H1 (cell line): ENCODE measurements around the gene C19orf67. TPM values are rescaled to one million over a fixed set of nuclear protein-coding genes. Genes with fewer than 3 reads are reported as not detected.

Source experiments
- CTCF ChIA-PET: fragments of 300-600 bp; sonication (Branson Sonifier 250); formaldehyde crosslinking; loops from one replicate; lab custom pipeline; 2021; ENCODE audit not compliant: partially characterized antibody; lab: Charles Lee
- POLR2A ChIA-PET: fragments of 300-600 bp; sonication (Branson Sonifier 250); formaldehyde crosslinking; loops from one replicate; lab custom pipeline; 2021; ENCODE audit warnings: inconsistent platforms; ENCODE audit not compliant: partially characterized antibody; lab: Charles Lee
- DNase-seq, 2 experiments: peaks; one replicate each; pipeline versions ENCODE4 v3.0.0 to v3.0.0-alpha.2; 2010 to 2022; ENCODE audit warnings: low spot score in 2 of 2, low read depth in 1 of 2, mixed read lengths in 1 of 2
- FAIRE-seq: peaks from 2 replicates; lab custom pipeline; 2011; peaks lifted over from hg19 to GRCh38; lab: Jason Lieb, UNC
- H2AFZ ChIP-seq: 2 replicates; pipeline ENCODE4 v1.8.1; 2012; ENCODE audit warnings: low read length, inconsistent platforms
- H2AK5ac ChIP-seq: 2 replicates; pipeline ENCODE4 v1.6.1; 2013; ENCODE audit warnings: low read depth, low read length
- H2BK120ac ChIP-seq: replicated peaks from 2 replicates; pipeline ENCODE3; 2013; ENCODE audit warnings: low read depth, low read length, inconsistent platforms
- H2BK12ac ChIP-seq: 2 replicates; pipeline ENCODE4 v1.6.1; 2013; ENCODE audit warnings: low read depth, low read length
- H2BK15ac ChIP-seq: 2 replicates; pipeline ENCODE4 v1.6.1; 2013; ENCODE audit warnings: low read length
- H2BK20ac ChIP-seq: 2 replicates; pipeline ENCODE4 v1.6.1; 2013; ENCODE audit warnings: low read length
- H2BK5ac ChIP-seq: 2 replicates; pipeline ENCODE4 v1.6.1; 2013; ENCODE audit warnings: low read depth, low read length
- H3K14ac ChIP-seq: 2 replicates; pipeline ENCODE4 v1.6.1; 2013; ENCODE audit warnings: inconsistent platforms; ENCODE audit not compliant: insufficient read length
- H3K18ac ChIP-seq: 2 replicates; pipeline ENCODE4 v1.6.1; 2013; ENCODE audit warnings: low read length; ENCODE audit errors: extremely low read depth
- H3K23ac ChIP-seq: 2 replicates; pipeline ENCODE4 v1.6.1; 2013; ENCODE audit warnings: inconsistent platforms; ENCODE audit not compliant: insufficient read length
- H3K23me2 ChIP-seq: 2 replicates; pipeline ENCODE4 v1.6.1; 2013; ENCODE audit warnings: low read depth, low read length
- H3K27ac ChIP-seq: 2 replicates; pipeline ENCODE4 v1.6.1; 2011; ENCODE audit warnings: low read depth, low read length, inconsistent platforms
- H3K27me3 ChIP-seq, 4 experiments: replicated peaks in 1 of 4; 1 replicate in 1 of 4; 2 replicates in 3 of 4; pipeline versions ENCODE4 v1.6.1 to v1.8.1; 2011 to 2013; ENCODE audit warnings: low read length in 3 of 4, mild to moderate bottlenecking in 3 of 4, inconsistent platforms in 2 of 4, mixed read lengths in 2 of 4, moderate library complexity in 1 of 4; ENCODE audit not compliant: control insufficient read depth in 3 of 4, insufficient read depth in 3 of 4; ENCODE audit errors: extremely low read depth in 1 of 4
- H3K36me3 ChIP-seq, 4 experiments: 2 replicates each; pipeline versions ENCODE4 v1.6.1 to v1.8.1; 2011 to 2013; ENCODE audit warnings: mild to moderate bottlenecking in 4 of 4, low read length in 3 of 4, moderate library complexity in 2 of 4, control low read depth in 1 of 4, inconsistent platforms in 1 of 4; ENCODE audit not compliant: insufficient read depth in 4 of 4, control insufficient read depth in 2 of 4
- H3K4ac ChIP-seq: replicated peaks from 2 replicates; pipeline ENCODE3; 2013; ENCODE audit warnings: low read length, low read depth, mixed read lengths, inconsistent platforms; ENCODE audit not compliant: insufficient read length
- H3K4me1 ChIP-seq, 4 experiments: replicated peaks in 1 of 4; 1 replicate in 1 of 4; 2 replicates in 3 of 4; pipeline versions ENCODE4 v1.6.1 to v1.8.1; 2011 to 2013; ENCODE audit warnings: low read length in 3 of 4, inconsistent platforms in 2 of 4, mixed read lengths in 1 of 4; ENCODE audit not compliant: insufficient read depth in 4 of 4, control insufficient read depth in 3 of 4
- H3K4me2 ChIP-seq, 2 experiments: 2 replicates each; pipeline versions ENCODE4 v1.6.1 to v1.8.1; 2011 to 2013; ENCODE audit warnings: low read depth in 2 of 2, low read length in 2 of 2, control low read depth in 1 of 2, inconsistent platforms in 1 of 2, mild to moderate bottlenecking in 1 of 2; ENCODE audit not compliant: insufficient read depth in 1 of 2
- H3K4me3 ChIP-seq, 4 experiments: fragments of 200-600, 300-600 bp in 1 of 4; sonication (generic), shearing (Covaris generic), sonication (Bioruptor Twin) in 1 of 4; 2 replicates each; pipeline versions ENCODE4 v1.5.1 to v1.8.1; 2011 to 2016; ENCODE audit warnings: low read length in 4 of 4, low read depth in 3 of 4, control low read depth in 2 of 4, inconsistent platforms in 2 of 4, mild to moderate bottlenecking in 2 of 4, mixed read lengths in 1 of 4, moderate library complexity in 1 of 4; ENCODE audit not compliant: insufficient read depth in 2 of 4; ENCODE audit errors: extremely low read depth in 1 of 4
- H3K56ac ChIP-seq: replicated peaks from 2 replicates; pipeline ENCODE3; 2013; ENCODE audit warnings: low read depth, mild to moderate bottlenecking, mixed read lengths, low read length, inconsistent platforms; ENCODE audit not compliant: insufficient read length
- H3K79me1 ChIP-seq: 2 replicates; pipeline ENCODE4 v1.6.1; 2013; ENCODE audit warnings: low read depth, low read length, control low read depth
- H3K79me2 ChIP-seq, 2 experiments: 2 replicates each; pipeline versions ENCODE4 v1.6.1 to v1.8.1; 2012 to 2013; ENCODE audit warnings: low read length in 2 of 2, mild to moderate bottlenecking in 2 of 2, inconsistent platforms in 1 of 2; ENCODE audit not compliant: insufficient read depth in 2 of 2, control insufficient read depth in 1 of 2
- H3K9ac ChIP-seq, 4 experiments: replicated peaks in 1 of 4; 1 replicate in 1 of 4; 2 replicates in 3 of 4; pipeline versions ENCODE4 v1.6.1 to v1.8.1; 2011 to 2013; ENCODE audit warnings: low read depth in 3 of 4, low read length in 3 of 4, control low read depth in 2 of 4, mild to moderate bottlenecking in 2 of 4, moderate library complexity in 2 of 4, inconsistent platforms in 1 of 4; ENCODE audit errors: extremely low read depth in 1 of 4
- H3K9me3 ChIP-seq, 2 experiments: 2 replicates each; pipeline versions ENCODE4 v1.6.1 to v1.8.1; 2012 to 2013; ENCODE audit warnings: mild to moderate bottlenecking in 2 of 2, moderate library complexity in 2 of 2, control low read depth in 1 of 2, inconsistent platforms in 1 of 2, low read depth in 1 of 2, low read length in 1 of 2, mixed read lengths in 1 of 2; ENCODE audit not compliant: insufficient read depth in 2 of 2
- H4K20me1 ChIP-seq, 2 experiments: replicated peaks in 1 of 2; 2 replicates each; pipeline versions ENCODE3 to v1.8.1; 2011 to 2013; ENCODE audit warnings: inconsistent platforms in 2 of 2, low read length in 2 of 2, mild to moderate bottlenecking in 1 of 2; ENCODE audit not compliant: insufficient read depth in 2 of 2, control insufficient read depth in 1 of 2
- H4K5ac ChIP-seq: 2 replicates; pipeline ENCODE4 v1.6.1; 2013; ENCODE audit warnings: low read length, low read depth, mixed read lengths, inconsistent platforms; ENCODE audit not compliant: insufficient read length
- H4K8ac ChIP-seq: 2 replicates; pipeline ENCODE4 v1.8.0; 2013; ENCODE audit warnings: mild to moderate bottlenecking, moderate library complexity, low read length, inconsistent platforms; ENCODE audit not compliant: insufficient read depth; ENCODE audit errors: extremely low read depth
- H4K91ac ChIP-seq: replicated peaks from 2 replicates; pipeline ENCODE3; 2013; ENCODE audit warnings: low read length, mixed read lengths, inconsistent platforms; ENCODE audit not compliant: insufficient read length
- BCL11A ChIP-seq, 2 experiments: IDR thresholded peaks; one replicate each; pipeline ENCODE4 v1.6.1; 2011; ENCODE audit warnings: low read depth in 2 of 2, low read length in 2 of 2, mild to moderate bottlenecking in 2 of 2
- CBX8 ChIP-seq: fragments of 300-800, 300-1000 bp; sonication (generic); IDR thresholded peaks from 2 replicates; pipeline ENCODE4 v1.7.1; 2016; ENCODE audit warnings: low read depth, low read length, borderline replicate concordance
- CTBP2 ChIP-seq: IDR thresholded peaks from 2 replicates; pipeline ENCODE4 v1.7.0; 2011; ENCODE audit warnings: borderline replicate concordance, mild to moderate bottlenecking, moderate library complexity, mixed read lengths, low read length; ENCODE audit not compliant: insufficient read depth, insufficient read length
- NANOG ChIP-seq: IDR thresholded peaks from 2 replicates; pipeline ENCODE4 v1.6.1; 2011; ENCODE audit warnings: low read length, low read depth, mild to moderate bottlenecking, inconsistent platforms; ENCODE audit not compliant: insufficient read depth, poor library complexity, severe bottlenecking
- NRF1 ChIP-seq: IDR thresholded peaks from 2 replicates; pipeline ENCODE4 v1.6.1; 2011; ENCODE audit warnings: mild to moderate bottlenecking, low read depth, low read length, improper control_type of control experiment
- RFX5 ChIP-seq: IDR thresholded peaks from 2 replicates; pipeline ENCODE4 v1.6.1; 2011; ENCODE audit warnings: low read depth, low read length, improper control_type of control experiment, borderline replicate concordance
- SAP30 ChIP-seq: fragments of 300-600 bp; sonication (generic); IDR thresholded peaks from 2 replicates; pipeline ENCODE4 v1.7.1; 2012; ENCODE audit warnings: low read length, moderate library complexity, mild to moderate bottlenecking, inconsistent platforms; ENCODE audit not compliant: insufficient read depth, insufficient replicate concordance
- SP1 ChIP-seq: IDR thresholded peaks from 2 replicates; pipeline ENCODE4 v1.6.1; 2011; ENCODE audit warnings: low read depth, low read length
- TCF12 ChIP-seq: IDR thresholded peaks from 2 replicates; pipeline ENCODE4 v1.6.1; 2011; ENCODE audit warnings: low read depth, mild to moderate bottlenecking, low read length
- WGBS, 2 experiments: shearing (Covaris generic) in 1 of 2; methylation state at CpG; one replicate each; pipeline versions ENCODE4 v1.1.6 to v1.1.7; 2013 to 2015; ENCODE audit warnings: low lambda C conversion rate in 2 of 2, mixed read lengths in 2 of 2, inconsistent platforms in 1 of 2, low coverage in 1 of 2, missing lambda C conversion rate in 1 of 2; ENCODE audit not compliant: insufficient replicate concordance in 2 of 2, insufficient coverage in 1 of 2, insufficient read length in 1 of 2; ENCODE audit errors: extremely low coverage in 1 of 2, missing lambda C conversion rate in 1 of 2; 5-methylcytosine and 5-hydroxymethylcytosine counted together
- polyA plus RNA-seq, 7 experiments: library from polyadenylated mRNA; depleted of rRNA in 3 of 7; stranded (reverse) in 5 of 7; unstranded in 2 of 7; fragments of >200 nt in 5 of 7; fragments of 200-250 nt in 2 of 7; gene quantifications; 1 replicate in 5 of 7; 2 replicates in 1 of 7; 4 replicates in 1 of 7; pipeline versions ENCODE4 v1.2.1 to v1.2.3, GENCODE V29; 2011 to 2013; ENCODE audit warnings: missing spikeins in 2 of 7, mixed read lengths in 2 of 7
- total RNA-seq: library from RNA; stranded (reverse); fragmentation: NEBNext Ultra II Directional; extraction: Animal tissue kit (Norgen Biotek cat#: 25700); gene quantifications from 2 replicates; pipeline ENCODE4 v1.2.1, GENCODE V29; 2021

Gene C19orf67
- total and polyA plus RNA-seq, 2 of the 8 experiments (the other 6 are each of a cell fraction or from before 2014, with no cell fraction given): 0.12 TPM; not detected in 1

DNA sequence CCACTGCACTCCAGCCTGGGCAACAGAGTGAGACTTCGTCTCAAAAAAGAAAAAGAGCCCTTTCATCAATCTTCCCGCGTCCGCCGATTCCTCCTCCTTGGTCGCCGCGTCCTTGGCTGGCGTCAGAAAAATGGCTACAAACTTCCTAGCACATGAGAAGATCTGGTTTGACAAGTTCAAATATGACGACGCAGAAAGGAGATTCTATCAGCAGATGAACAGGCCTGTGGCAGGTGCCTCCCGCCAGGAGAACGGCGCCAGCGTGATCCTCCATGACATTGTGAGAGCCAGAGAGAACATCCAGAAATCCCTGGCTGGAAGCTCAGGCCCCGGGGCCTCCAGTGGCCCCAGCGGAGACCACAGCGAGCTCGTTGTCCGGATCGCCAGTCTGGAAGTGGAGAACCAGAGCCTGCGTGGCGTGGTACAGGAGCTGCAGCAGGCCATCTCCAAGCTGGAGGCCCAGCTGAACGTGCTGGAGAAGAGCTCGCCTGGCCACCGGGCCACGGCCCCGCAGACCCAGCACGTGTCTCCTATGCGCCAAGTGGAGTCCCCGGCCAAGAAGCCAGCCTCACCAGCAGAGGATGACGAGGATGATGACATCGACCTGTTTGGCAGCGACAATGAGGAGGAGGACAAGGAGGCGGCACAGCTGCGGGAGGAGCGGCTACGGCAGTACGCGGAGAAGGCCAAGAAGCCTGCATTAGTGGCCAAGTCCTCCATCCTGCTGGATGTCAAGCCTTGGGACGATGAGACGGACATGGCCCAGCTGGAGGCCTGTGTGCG is 15.1 kb downstream of the C19orf67 start:
- peaks cover 0 to 15% (median 9%) of the 10 kb centered on the region in 4 experiments; a peak in 5 of 7 replicates for H3K4me1 ChIP-seq
- no peak overlapping the region for H2AFZ ChIP-seq
- H2BK5ac ChIP-seq: no peak overlapping the region
- ChIA-PET POLR2A (interaction anchor here (0.5 to 1.4 kb wide), 4 partner anchors 10 to 293 kb away, joined by 3 to 6 read pairs (median 4); no protein-coding TSS in a partner anchor), CTCF (interaction anchor here (1.0 to 7.0 kb wide), 13 partner anchors 9 to 267 kb away, joined by 3 to 103 read pairs (median 8); partner anchors contain the start of genes C19orf67, NANOS3 and PALM3)
- no peaks in the 10 kb centered on the region for H3K79me1 ChIP-seq
- no peak overlapping the region for H3K4me2 ChIP-seq
- TF ChIP-seq CTBP2 (no peak), CBX8 (no peak), NANOG (no peak), RFX5 (no peak), SP1 (no peak), NRF1 (no peak), TCF12 (no peak), SAP30 (no peak), BCL11A (IDR thresholded peaks at IDR 0.05; ENCODE audit: low read depth in 2 of 2, low read length in 2 of 2) (no peak)
- H3K56ac ChIP-seq: no peak overlapping the region
- H4K91ac ChIP-seq: no peak overlapping the region
- H4K8ac ChIP-seq: no peak overlapping the region; the same call in 1 of the 2 replicates
- no peak overlapping the region for H3K9ac ChIP-seq
- no peak overlapping the region for H3K23ac ChIP-seq
- H3K14ac ChIP-seq: no peak overlapping the region
- no peak overlapping the region for H3K18ac ChIP-seq
- H2BK20ac ChIP-seq: no peak overlapping the region
- no peak overlapping the region for H2BK120ac ChIP-seq
- no peaks in the 10 kb centered on the region; a peak in 1 of 4 replicates for H3K9me3 ChIP-seq
- H3K23me2 ChIP-seq: peaks cover 18% of the 10 kb centered on the region; the same call in 1 of the 2 replicates
- DNase-seq (no peak), FAIRE-seq (no peak)
- no peaks in the 10 kb centered on the region for H3K79me2 ChIP-seq
- H2BK12ac ChIP-seq: no peak overlapping the region
- no peak overlapping the region for H3K4ac ChIP-seq
- peak overlapping the region; percentile 61; the same call in 1 of the 2 replicates for H2BK15ac ChIP-seq
- no peak overlapping the region for H4K5ac ChIP-seq
- no peak overlapping the region for H3K27ac ChIP-seq
- peaks cover 0 to 2% of the 10 kb centered on the region in 2 experiments for H4K20me1 ChIP-seq
- no peak overlapping the region for H3K4me3 ChIP-seq
- 93% methylated on average over 43 of the region's 43 CpGs; no CpG with 5 or more reads in 1 of the 2 experiments for WGBS, 2 experiments
- H2AK5ac ChIP-seq: no peak overlapping the region
- H3K27me3 ChIP-seq: peaks cover 17 to 33% (median 28%) of the 10 kb centered on the region in 4 experiments
- no peaks in the 10 kb centered on the region for H3K36me3 ChIP-seq
